Keratinocyte (primary cell): ENCODE data around the gene NMRK2. TPM values are rescaled to one million over a fixed set of nuclear protein-coding genes. Genes with fewer than 3 reads are reported as not detected.

ENCODE experiments used
- DNase-seq: peaks from one replicate; pipeline ENCODE4 v3.0.0-alpha.2; 2011; ENCODE audit warnings: low read depth, missing footprints, low spot score
- FAIRE-seq: peaks from 2 replicates; lab custom pipeline; 2011; peaks lifted over from hg19 to GRCh38; lab: Jason Lieb, UNC
- H2AFZ ChIP-seq: 2 replicates; pipeline ENCODE4 v1.6.0; 2012; ENCODE audit warnings: low read length, control low read depth, inconsistent platforms; ENCODE audit not compliant: control insufficient read depth
- H3K27ac ChIP-seq: 2 replicates; pipeline ENCODE4 v1.5.1; 2011; ENCODE audit warnings: low read length; ENCODE audit not compliant: control insufficient read depth, insufficient read depth
- H3K27me3 ChIP-seq: 3 replicates; pipeline ENCODE4 v1.6.0; 2011; ENCODE audit warnings: low read length; ENCODE audit not compliant: control insufficient read depth, insufficient read depth; ENCODE audit errors: extremely low read depth
- H3K36me3 ChIP-seq, 2 experiments: 2 replicates in 1 of 2; 3 replicates in 1 of 2; pipeline ENCODE4 v1.5.1; 2011; ENCODE audit warnings: low read length in 2 of 2, mild to moderate bottlenecking in 1 of 2; ENCODE audit not compliant: control insufficient read depth in 2 of 2, insufficient read depth in 2 of 2; ENCODE audit errors: extremely low read depth in 1 of 2
- H3K4me1 ChIP-seq: 3 replicates; pipeline ENCODE4 v1.5.1; 2011; ENCODE audit warnings: low read length; ENCODE audit not compliant: control insufficient read depth, insufficient read depth; ENCODE audit errors: extremely low read depth
- H3K4me2 ChIP-seq: 3 replicates; pipeline ENCODE4 v1.6.0; 2011; ENCODE audit warnings: low read depth, low read length; ENCODE audit not compliant: control insufficient read depth, insufficient read depth; ENCODE audit errors: extremely low read depth
- H3K4me3 ChIP-seq, 3 experiments: fragments of 200-600 bp in 1 of 3; sonication (generic) in 1 of 3; 2 replicates in 2 of 3; 3 replicates in 1 of 3; pipeline ENCODE4 v1.5.1; 2011 to 2016; ENCODE audit warnings: low read length in 3 of 3, mild to moderate bottlenecking in 3 of 3, control low read depth in 2 of 3, inconsistent platforms in 1 of 3, low read depth in 1 of 3, mixed read lengths in 1 of 3, mixed run types in 1 of 3, moderate library complexity in 1 of 3; ENCODE audit not compliant: control insufficient read depth in 2 of 3, insufficient read depth in 2 of 3; ENCODE audit errors: extremely low read depth in 1 of 3
- H3K79me2 ChIP-seq: 2 replicates; pipeline ENCODE4 v1.6.0; 2012; ENCODE audit warnings: low read length; ENCODE audit not compliant: control insufficient read depth, insufficient read depth
- H3K9ac ChIP-seq: 3 replicates; pipeline ENCODE4 v1.6.0; 2011; ENCODE audit warnings: low read length; ENCODE audit not compliant: control insufficient read depth, insufficient read depth; ENCODE audit errors: extremely low read depth
- H3K9me1 ChIP-seq: 3 replicates; pipeline ENCODE4 v1.6.0; 2011; ENCODE audit warnings: low read length; ENCODE audit not compliant: control insufficient read depth, insufficient read depth; ENCODE audit errors: extremely low read depth
- H3K9me3 ChIP-seq: 2 replicates; pipeline ENCODE4 v1.5.1; 2012; ENCODE audit warnings: low read depth, low read length; ENCODE audit not compliant: control insufficient read depth
- H4K20me1 ChIP-seq: 3 replicates; pipeline ENCODE4 v1.6.0; 2011; ENCODE audit warnings: low read length; ENCODE audit not compliant: control insufficient read depth, insufficient read depth; ENCODE audit errors: extremely low read depth
- CTCF ChIP-seq, 3 experiments: IDR thresholded peaks in 1 of 3; conservative IDR thresholded peaks in 1 of 3; optimal IDR thresholded peaks in 1 of 3; 2 replicates in 2 of 3; 3 replicates in 1 of 3; pipeline versions ENCODE3 to v1.5.1; 2011; ENCODE audit warnings: low read length in 3 of 3, mild to moderate bottlenecking in 3 of 3, moderate library complexity in 2 of 3, control low read depth in 1 of 3, inconsistent platforms in 1 of 3; ENCODE audit not compliant: insufficient read depth in 2 of 3; ENCODE audit errors: extremely low read depth in 1 of 3
- EZH2 ChIP-seq: IDR thresholded peaks from one replicate; pipeline ENCODE4 v1.6.1; 2012; ENCODE audit warnings: inconsistent platforms, mild to moderate bottlenecking, low read length, moderate library complexity
- dilution Hi-C: fragments of 300-500 bp; cut with MboI; formaldehyde crosslinking; loops from one replicate; pipeline ENCODE4 v1.7.0; 2020; ENCODE audit warnings: low sequenced_read_pairs; ENCODE audit not compliant: extremely low pct_ligation_motif_present
- polyA plus RNA-seq, 5 experiments: library from polyadenylated mRNA; depleted of rRNA in 3 of 5; stranded (reverse) in 3 of 5; stranded (forward) in 1 of 5; unstranded in 1 of 5; fragments of >200 nt; gene quantifications; 1 replicate in 1 of 5; 2 replicates in 3 of 5; 3 replicates in 1 of 5; pipeline versions ENCODE4 v1.2.1 to v1.2.3, GENCODE V29; 2011 to 2012; ENCODE audit warnings: missing spikeins in 2 of 5, low read depth in 1 of 5, low replicate concordance in 1 of 5

NMRK2 gene
- polyA plus RNA-seq, 1 donor (not counting 4 experiments of a cell fraction or from before 2014, with no cell fraction given) = not detected

- no peaks in the 10 kb centered on the region for H3K27me3 ChIP-seq
- peaks cover 7% of the 10 kb centered on the region for H3K9me1 ChIP-seq
- H3K4me1 ChIP-seq = peaks cover 41% of the 10 kb centered on the region
- dilution Hi-C loops = no loop called here
- H4K20me1 ChIP-seq = peaks cover 40% of the 10 kb centered on the region
- DNase-seq (peak; percentile 45), FAIRE-seq (no peak)
- peaks cover 25 to 34% of the 10 kb centered on the region in 2 experiments for H3K36me3 ChIP-seq
- H3K9ac ChIP-seq = peak overlapping the region; percentile 99
- H3K4me2 ChIP-seq = peak overlapping the region; percentile 100
- peaks cover 39% of the 10 kb centered on the region for H3K79me2 ChIP-seq
- peak overlapping the region; percentile 47 for H2AFZ ChIP-seq
- H3K4me3 ChIP-seq = peak overlapping the region; percentile 83 to 98 (median 95)
- TF ChIP-seq CTCF (optimal IDR thresholded peaks at IDR 0.05 in 1 of 3, IDR thresholded peaks at IDR 0.05 in 1 of 3, conservative IDR thresholded peaks at IDR 0.05 in 1 of 3; ENCODE audit: extremely low read depth in 1 of 3, insufficient read depth in 2 of 3, low read length in 3 of 3) (peak; percentile 34 to 55 (median 47)), EZH2 (no peak)
- H3K27ac ChIP-seq = peak overlapping the region; percentile 14
- no peaks in the 10 kb centered on the region for H3K9me3 ChIP-seq
These were observed 53.6 kb downstream of the NMRK2 start for GRCh38 chr19:3986260-3987041.

GRCh38 chr19:3987619-3988371, 54.9 kb downstream of the NMRK2 start:
- Histone ChIP-seq H3K4me1 (peaks cover 35% of the 10 kb centered on the region), H3K9me1 (peaks cover 3% of the 10 kb centered on the region), H3K9ac (peak overlapping the region; percentile 22), H3K27me3 (no peaks in the 10 kb centered on the region), H3K79me2 (peaks cover 25% of the 10 kb centered on the region), H3K4me2 (peak overlapping the region; percentile 100), H3K9me3 (no peaks in the 10 kb centered on the region), H3K4me3 (peak overlapping the region; percentile 1 to 98 (median 83)), H2AFZ (peak overlapping the region; percentile 75), H3K27ac (no peak overlapping the region), H3K36me3 (peaks cover 12 to 20% of the 10 kb centered on the region in 2 experiments), H4K20me1 (peaks cover 27% of the 10 kb centered on the region)
- dilution Hi-C loops = no loop called here
- FAIRE-seq = no peak
- DNase-seq = peak; percentile 25
- peak; percentile 68 to 94 (median 79) for TF ChIP-seq CTCF (optimal IDR thresholded peaks at IDR 0.05 in 1 of 3, IDR thresholded peaks at IDR 0.05 in 1 of 3, conservative IDR thresholded peaks at IDR 0.05 in 1 of 3; ENCODE audit: extremely low read depth in 1 of 3, insufficient read depth in 2 of 3, low read length in 3 of 3)
- TF ChIP-seq EZH2 = no peak
